IPS-NIHi11 (cell line): ENCODE measurements around the gene ZDHHC14.
"Not testable (repeated sequence)": the region's sequence is repeated elsewhere in the genome, so short reads cannot be mapped to it uniquely, and the experiment has no call there.

ENCODE experiments used
- DNase-seq: peaks from one replicate; pipeline ENCODE4 v3.0.0; 2012; ENCODE audit warnings: mixed read lengths, low spot score

The ZDHHC14 gene

GRCh38 chr6:157407646-157408045 lies 26.7 kb downstream of the ZDHHC14 start:
- no peak for DNase-seq

- DNase-seq: not testable (repeated sequence)
Measured at GRCh38 chr6:157408427-157408826, 27.4 kb downstream of the ZDHHC14 start.

GRCh38 chr6:157410045-157410444 lies 29.1 kb downstream of the ZDHHC14 start:
- DNase-seq: no peak

GRCh38 chr6:157411368-157411767 lies 30.4 kb downstream of the ZDHHC14 start:
- DNase-seq: no peak

- no peak for DNase-seq
Measured at GRCh38 chr6:157412791-157413190, 31.8 kb downstream of the ZDHHC14 start.

GRCh38 chr6:157420497-157420896 lies 39.5 kb downstream of the ZDHHC14 start:
- DNase-seq: no peak

- no peak for DNase-seq
Measured at GRCh38 chr6:157424491-157425020, 43.6 kb downstream of the ZDHHC14 start.

- DNase-seq: no peak
Measured at GRCh38 chr6:157427969-157428368, 47.0 kb downstream of the ZDHHC14 start.

- peak; percentile 45 for DNase-seq
Measured at GRCh38 chr6:157428427-157429202, 47.6 kb downstream of the ZDHHC14 start.

- DNase-seq: no peak
Measured at GRCh38 chr6:157429248-157429647, 48.3 kb downstream of the ZDHHC14 start.

GRCh38 chr6:157430834-157431233 lies 49.8 kb downstream of the ZDHHC14 start:
- DNase-seq: no peak

GRCh38 chr6:157432231-157432891 lies 51.4 kb downstream of the ZDHHC14 start:
- no peak for DNase-seq

GRCh38 chr6:157432892-157433265 lies 51.9 kb downstream of the ZDHHC14 start:
- no peak for DNase-seq

GRCh38 chr6:157433678-157434081 lies 52.7 kb downstream of the ZDHHC14 start:
- DNase-seq: no peak

- DNase-seq: no peak
Measured at GRCh38 chr6:157434349-157435033, 53.5 kb downstream of the ZDHHC14 start.

GRCh38 chr6:157436219-157436943 lies 55.4 kb downstream of the ZDHHC14 start:
- no peak for DNase-seq

- DNase-seq: no peak
Measured at GRCh38 chr6:157436944-157437336, 56.0 kb downstream of the ZDHHC14 start.

- no peak for DNase-seq
Measured at GRCh38 chr6:157438611-157439111, 57.7 kb downstream of the ZDHHC14 start.

- DNase-seq: no peak
Measured at GRCh38 chr6:157440171-157440570, 59.2 kb downstream of the ZDHHC14 start.

GRCh38 chr6:157442291-157442690 lies 61.3 kb downstream of the ZDHHC14 start:
- no peak for DNase-seq

GRCh38 chr6:157443066-157443800 lies 62.2 kb downstream of the ZDHHC14 start:
- DNase-seq: no peak
